ENCODE results near the gene FER.
"Not testable (repeated sequence)": the region's sequence is repeated elsewhere in the genome, so short reads cannot be mapped to it uniquely, and the experiment has no call there.

The FER gene

GRCh38 chr5:109016300-109016699 is 268.6 kb downstream of the FER start:
- no peak for TF ChIP-seq CTCF (IDR thresholded peaks at IDR 0.05; ENCODE audit: insufficient read depth, low read depth, low read length, missing control alignments)
- no peak overlapping the region for H3K4me3 ChIP-seq (ENCODE audit: low read length)
- no peak for DNase-seq (ENCODE audit: low read depth)

DNA sequence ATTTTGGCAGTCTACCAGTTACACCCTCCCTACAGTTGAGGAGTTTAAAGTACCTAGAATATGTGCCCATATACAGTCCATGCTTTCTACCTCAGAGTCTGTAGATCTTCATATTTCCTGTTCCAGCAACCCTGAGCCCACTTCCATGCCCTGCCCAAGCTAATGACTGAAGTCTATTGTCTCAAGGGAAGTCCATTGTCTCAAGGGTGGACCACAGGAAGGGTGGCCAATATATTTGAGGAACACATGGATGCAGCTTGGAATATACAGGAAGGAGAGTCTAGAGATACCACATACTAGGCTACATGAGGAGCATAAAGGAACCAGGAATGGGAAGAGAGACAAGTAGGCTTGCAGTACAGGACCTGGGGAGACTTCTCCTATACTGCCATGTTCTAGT is 274.4 kb downstream of the FER start:
- H3K4me3 ChIP-seq (ENCODE audit: low read length): no peak overlapping the region
- no peak for TF ChIP-seq CTCF (IDR thresholded peaks at IDR 0.05; ENCODE audit: insufficient read depth, low read depth, low read length, missing control alignments)
- no peak for DNase-seq (ENCODE audit: low read depth)

DNA sequence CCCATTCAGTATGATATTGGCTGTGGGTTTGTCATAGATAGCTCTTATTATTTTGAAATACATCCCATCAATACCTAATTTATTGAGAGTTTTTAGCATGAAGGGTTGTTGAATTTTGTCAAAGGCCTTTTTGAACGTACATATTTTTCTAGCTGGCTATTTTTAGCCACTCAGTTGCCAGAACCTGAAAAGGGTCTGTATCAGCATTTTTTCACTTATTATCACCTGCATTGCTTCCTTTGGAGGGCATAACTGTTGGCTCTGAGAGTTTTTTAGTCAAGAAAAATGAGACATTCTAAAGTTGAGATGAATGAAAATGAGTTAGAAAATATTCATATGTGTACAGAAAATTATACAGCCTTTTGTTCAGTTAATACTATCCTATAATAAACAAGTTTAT is 278.0 kb downstream of the FER start:
- not testable (repeated sequence) for H3K4me3 ChIP-seq (ENCODE audit: low read length); DNase-seq (ENCODE audit: low read depth)

DNA sequence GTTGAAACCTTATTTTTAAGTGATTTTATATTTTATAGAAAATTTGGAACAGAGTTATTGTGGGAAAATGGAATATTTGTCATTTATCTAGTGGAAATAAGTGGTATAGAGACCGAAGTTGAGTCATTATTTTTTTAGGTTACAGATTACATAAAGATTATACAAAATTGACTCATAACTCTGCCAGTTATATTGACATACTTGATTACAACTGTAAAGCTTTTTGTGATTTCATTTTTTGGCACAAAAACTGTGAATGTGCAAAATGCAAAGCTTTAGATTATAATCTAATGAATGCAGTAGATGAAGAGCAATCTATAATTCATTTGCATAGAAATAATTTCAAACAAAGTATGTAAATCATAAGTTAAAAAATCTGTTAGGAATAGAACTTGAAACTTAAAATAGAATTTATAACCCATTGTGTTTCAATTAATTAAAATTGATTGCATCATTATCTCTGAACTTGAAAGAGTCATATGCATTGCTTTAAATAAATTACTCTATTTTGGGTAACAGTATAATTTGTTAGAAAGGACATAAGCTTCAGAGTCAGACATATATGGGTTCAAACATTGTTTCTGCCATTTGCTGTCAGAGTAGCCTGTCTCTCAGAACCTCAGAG is 280.4 kb downstream of the FER start:
- TF ChIP-seq CTCF (IDR thresholded peaks at IDR 0.05; ENCODE audit: insufficient read depth, low read depth, low read length, missing control alignments): no peak
- no peak overlapping the region for H3K4me3 ChIP-seq (ENCODE audit: low read length)
- DNase-seq (ENCODE audit: low read depth): no peak

DNA sequence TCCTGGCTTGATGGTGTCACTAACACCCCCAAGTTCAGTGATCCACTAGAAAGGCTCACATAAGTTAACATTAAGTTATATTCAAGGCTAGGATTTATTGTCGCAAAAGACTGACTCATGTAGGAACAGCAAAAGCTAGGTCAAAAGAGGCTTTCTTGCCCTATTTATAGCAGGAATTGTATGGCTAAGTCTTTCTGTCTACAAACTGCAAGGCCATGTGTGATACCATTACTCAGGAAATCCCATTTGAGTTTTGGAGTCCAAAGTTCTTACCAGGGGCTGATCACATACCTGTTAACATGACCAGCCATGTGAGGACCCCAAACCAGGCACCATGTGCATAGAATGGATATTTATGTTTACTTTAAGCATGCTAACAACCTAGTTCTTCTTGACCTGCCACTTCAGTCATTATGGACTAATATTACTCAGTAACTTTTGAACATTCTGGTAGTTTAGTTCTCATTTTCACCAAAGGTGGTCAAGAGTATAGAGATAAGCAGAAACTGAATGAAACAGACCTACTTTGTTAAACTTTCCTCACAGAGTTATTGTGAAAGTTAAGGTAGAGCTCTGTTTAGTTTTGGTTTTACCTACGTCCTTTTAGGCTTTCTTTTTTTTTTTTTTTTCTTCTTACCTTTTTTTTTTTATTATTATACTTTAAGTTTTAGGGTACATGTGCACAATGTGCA is 281.1 kb downstream of the FER start:
- no peak overlapping the region for H3K4me3 ChIP-seq (ENCODE audit: low read length)
- TF ChIP-seq CTCF (IDR thresholded peaks at IDR 0.05; ENCODE audit: insufficient read depth, low read depth, low read length, missing control alignments): no peak
- no peak for DNase-seq (ENCODE audit: low read depth)

GRCh38 chr5:109029847-109030246 is 282.1 kb downstream of the FER start:
- no peak for DNase-seq (ENCODE audit: low read depth)
- no peak overlapping the region for H3K4me3 ChIP-seq (ENCODE audit: low read length)
- no peak for TF ChIP-seq CTCF (IDR thresholded peaks at IDR 0.05; ENCODE audit: insufficient read depth, low read depth, low read length, missing control alignments)

- DNase-seq (ENCODE audit: low read depth): no peak
- TF ChIP-seq CTCF (IDR thresholded peaks at IDR 0.05; ENCODE audit: insufficient read depth, low read depth, low read length, missing control alignments): no peak
- H3K4me3 ChIP-seq (ENCODE audit: low read length): no peak overlapping the region
Measured at GRCh38 chr5:109030360-109031143, 282.9 kb downstream of the FER start.

Data from epithelial cell of esophagus (primary cell).